COLO668 (cell line): ENCODE results near the gene ARMC9.

Experiments
- DNase-seq: peaks from one replicate; lab custom pipeline; 2025; ENCODE audit not compliant: unreplicated experiment; lab: John Stamatoyannopoulos, UW

Gene ARMC9

GRCh38 chr2:231308631-231309428 is 110.4 kb downstream of the ARMC9 start:
- no peak for DNase-seq

- DNase-seq: no peak
These were observed 113.6 kb downstream of the ARMC9 start for GRCh38 chr2:231312066-231312465.

- no peak for DNase-seq
These were observed 117.5 kb downstream of the ARMC9 start for GRCh38 chr2:231315896-231316295.

GRCh38 chr2:231317579-231317978 is 119.1 kb downstream of the ARMC9 start:
- DNase-seq: no peak

GRCh38 chr2:231318436-231318835 is 120.0 kb downstream of the ARMC9 start:
- no peak for DNase-seq

- no peak for DNase-seq
These were observed 120.5 kb downstream of the ARMC9 start for GRCh38 chr2:231318954-231319353.

- DNase-seq: no peak
These were observed 121.4 kb downstream of the ARMC9 start for GRCh38 chr2:231319867-231320266.

GRCh38 chr2:231321021-231321420 is 122.6 kb downstream of the ARMC9 start:
- DNase-seq: no peak

- no peak for DNase-seq
These were observed 123.3 kb downstream of the ARMC9 start for GRCh38 chr2:231321556-231322334.

GRCh38 chr2:231323316-231323715 is 124.9 kb downstream of the ARMC9 start:
- DNase-seq: no peak

GRCh38 chr2:231325826-231326225 is 127.4 kb downstream of the ARMC9 start:
- DNase-seq: no peak

- no peak for DNase-seq
These were observed 128.0 kb downstream of the ARMC9 start for GRCh38 chr2:231326404-231326803.

GRCh38 chr2:231330311-231330710 is 131.9 kb downstream of the ARMC9 start:
- DNase-seq: no peak

- no peak for DNase-seq
These were observed 133.1 kb downstream of the ARMC9 start for GRCh38 chr2:231331533-231331932.

- DNase-seq: no peak
These were observed 134.0 kb downstream of the ARMC9 start for GRCh38 chr2:231332388-231332787.

- DNase-seq: no peak
These were observed 134.6 kb downstream of the ARMC9 start for GRCh38 chr2:231332872-231333500.

- DNase-seq: no peak
These were observed 135.9 kb downstream of the ARMC9 start for GRCh38 chr2:231334179-231334930.

- DNase-seq: no peak
These were observed 136.6 kb downstream of the ARMC9 start for GRCh38 chr2:231334981-231335380.

GRCh38 chr2:231335591-231335990 is 137.2 kb downstream of the ARMC9 start:
- no peak for DNase-seq

- no peak for DNase-seq
These were observed 137.8 kb downstream of the ARMC9 start for GRCh38 chr2:231336236-231336635.

- DNase-seq: no peak
These were observed 138.3 kb downstream of the ARMC9 start for GRCh38 chr2:231336700-231337099.
